ENCODE measurements around the gene TMEM150C.

TMEM150C gene

DNA sequence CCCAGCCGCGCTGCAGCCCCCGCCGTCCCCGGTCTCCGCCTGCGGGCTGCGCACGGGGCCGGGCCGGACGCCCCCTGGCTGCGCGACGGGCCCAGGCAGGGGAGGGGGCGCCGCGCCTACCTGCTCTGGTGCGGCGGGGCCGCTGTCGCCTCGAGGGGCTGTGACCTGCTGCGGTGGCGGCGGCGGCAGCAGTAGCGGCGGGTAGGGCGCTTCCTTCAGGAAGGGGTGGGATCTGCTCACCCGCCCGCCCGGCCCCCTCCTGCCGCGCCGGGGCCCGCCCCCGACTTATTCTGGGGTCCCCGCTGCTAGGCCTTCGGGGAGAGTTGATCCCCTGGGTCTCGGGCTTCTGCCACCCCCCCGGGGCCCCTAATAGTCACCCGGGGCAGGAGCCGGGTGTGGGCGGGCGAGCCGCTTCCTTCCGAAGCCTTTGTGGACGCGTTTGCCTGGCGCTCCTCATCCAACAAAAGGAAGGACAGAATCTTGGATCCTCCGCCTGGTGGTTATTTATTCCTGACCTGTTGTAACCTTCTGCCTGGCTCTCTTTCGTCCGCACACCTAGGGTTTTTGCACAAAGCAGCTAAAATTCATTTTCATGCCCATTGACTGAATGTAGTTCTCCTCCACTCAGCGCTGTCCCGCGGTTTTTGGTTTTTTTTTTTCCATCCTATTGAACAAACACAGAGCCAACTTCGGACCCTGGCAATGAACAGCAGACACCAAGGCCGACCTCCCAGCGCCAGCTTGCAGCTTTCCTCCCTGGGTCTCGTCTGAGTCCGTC is at the start of gene TMEM150C:
Gene TMEM150C, minus strand, starts transcription at position 203 of the 778 bp plus-strand sequence. CDS start 57,331 bp downstream, outside the sequence.
- DNase-seq (ENCODE audit: low spot score): peak; percentile 14

DNA sequence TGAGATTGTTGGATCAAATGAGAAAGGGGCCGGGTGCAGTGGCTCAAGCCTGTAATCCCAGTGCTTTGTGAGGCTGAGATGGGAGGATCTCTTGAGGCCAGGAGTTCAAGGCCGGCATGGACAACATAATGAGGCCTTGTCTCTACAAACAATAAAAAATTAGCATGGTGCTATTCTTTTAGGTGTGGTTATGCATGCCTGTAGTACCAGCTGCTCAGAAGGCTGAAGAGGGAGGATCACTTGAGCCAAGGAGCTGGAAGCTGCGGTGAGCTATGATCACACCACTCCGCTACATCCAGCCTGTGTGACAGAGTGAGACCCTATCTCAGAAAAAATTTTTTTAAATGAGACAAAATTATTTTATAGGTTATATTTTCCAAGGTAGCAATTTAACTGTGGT is 49.7 kb upstream of the TMEM150C start:
- no peak for DNase-seq (ENCODE audit: low spot score)

DNA sequence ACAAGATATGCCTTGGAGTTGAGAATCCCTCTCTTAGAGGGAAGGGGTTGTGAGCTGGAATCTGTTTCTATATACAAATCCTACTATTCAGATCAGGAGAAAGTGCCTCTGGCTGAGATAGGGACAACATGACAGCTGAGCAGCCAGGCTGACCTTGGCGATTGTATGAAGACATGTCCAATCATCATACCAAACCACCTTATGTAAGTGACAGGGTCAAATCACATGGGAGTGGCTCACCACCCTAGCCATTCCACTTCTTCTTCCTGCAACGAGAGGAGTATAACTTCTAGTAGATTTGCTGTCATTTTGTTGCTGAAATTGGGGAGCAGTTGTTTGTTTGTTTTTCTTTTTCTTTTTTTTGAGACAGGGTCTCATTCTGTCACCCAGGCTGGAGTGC is 48.3 kb upstream of the TMEM150C start:
- DNase-seq (ENCODE audit: low spot score): no peak

DNA sequence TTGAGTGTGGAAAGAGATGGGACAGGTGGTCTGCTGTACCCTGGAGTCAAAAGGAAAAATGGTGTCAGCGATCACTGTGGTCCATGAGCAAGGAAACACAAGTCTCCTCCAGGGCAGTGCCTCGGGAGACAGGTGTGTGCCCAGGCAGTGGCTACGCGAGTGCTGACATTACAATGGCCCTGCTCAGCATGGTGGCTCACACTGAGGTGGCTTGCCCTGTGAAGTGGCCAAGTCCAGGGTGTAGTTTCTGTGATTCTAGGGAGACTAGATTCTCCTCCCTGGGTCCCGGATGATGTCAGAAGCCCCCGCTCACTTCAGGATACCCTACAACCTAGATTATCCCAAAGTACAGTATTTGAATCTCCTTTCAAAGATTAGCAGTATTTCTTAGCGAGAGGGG is 44.8 kb upstream of the TMEM150C start:
- no peak for DNase-seq (ENCODE audit: low spot score)

DNA sequence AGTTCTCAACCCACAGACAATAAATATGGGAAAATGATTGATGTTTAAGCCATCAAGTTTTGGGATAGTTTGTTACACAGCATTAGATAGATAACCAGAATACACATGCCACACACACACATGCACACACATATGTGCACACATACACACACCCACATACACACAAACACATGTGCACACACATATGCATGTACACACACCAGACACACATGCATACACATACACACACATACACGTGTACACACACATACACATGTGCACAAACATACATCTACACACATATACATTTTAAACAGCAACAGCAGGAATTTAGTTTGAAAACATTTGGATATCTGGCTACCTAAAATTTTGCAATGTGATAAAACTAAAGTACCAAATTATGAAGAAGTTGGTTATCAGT is 42.7 kb upstream of the TMEM150C start:
- DNase-seq (ENCODE audit: low spot score): no peak

DNA sequence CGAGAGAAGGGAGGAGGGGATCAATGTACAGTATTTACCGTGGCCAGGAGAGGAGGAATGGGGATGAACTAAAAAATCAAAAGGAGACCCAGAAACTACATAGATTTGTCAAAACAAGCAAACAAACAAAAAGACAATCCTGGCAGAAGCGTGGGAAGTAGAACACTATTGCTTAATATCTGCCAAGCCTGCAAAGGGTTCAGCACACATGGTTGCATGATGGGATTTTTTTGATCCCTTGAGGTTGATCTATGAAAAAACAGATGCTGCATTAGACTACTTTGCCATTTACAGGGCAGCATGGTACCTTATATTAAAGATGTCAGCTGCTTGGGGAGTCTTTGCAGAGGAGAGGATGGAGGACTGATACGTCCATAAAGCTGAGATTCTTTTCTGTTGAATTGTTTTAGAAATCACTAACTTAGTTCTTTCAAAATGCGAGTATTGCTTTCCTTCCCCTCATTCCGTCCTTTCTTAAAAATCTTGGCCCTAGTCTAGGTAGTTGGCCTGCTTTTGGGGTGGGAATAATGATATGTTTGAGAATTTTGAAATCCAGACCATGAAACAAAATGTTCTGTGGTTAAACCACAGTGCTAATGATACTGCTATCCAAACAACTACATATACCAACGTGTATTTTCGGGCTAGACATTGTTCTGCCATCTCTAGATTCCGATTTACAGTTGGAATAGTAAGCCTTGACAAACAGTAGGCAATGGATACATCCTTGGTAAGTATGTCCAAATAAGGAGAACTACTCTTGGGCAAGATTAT is 39.6 kb upstream of the TMEM150C start:
- no peak for DNase-seq (ENCODE audit: low spot score)

DNA sequence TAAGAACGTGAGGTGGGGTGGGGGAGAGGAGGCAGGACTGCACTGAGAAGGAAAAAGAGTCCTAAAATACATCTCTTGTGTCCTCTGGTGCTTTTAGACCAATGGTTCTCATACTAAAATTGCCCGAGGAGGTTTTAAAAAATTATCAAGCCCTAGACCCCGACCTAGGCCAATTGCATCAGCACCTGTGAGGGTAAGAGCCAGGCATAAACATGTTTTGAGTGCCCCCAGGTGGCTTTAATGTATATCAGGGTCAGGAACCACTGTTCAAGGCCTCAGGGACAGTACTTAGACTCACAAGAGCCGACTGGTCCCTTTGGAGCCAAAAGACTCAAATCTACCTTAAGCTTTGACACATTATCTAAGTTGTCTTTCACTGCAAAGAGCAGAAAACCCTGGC is 37.5 kb upstream of the TMEM150C start:
- peak; percentile 5 for DNase-seq (ENCODE audit: low spot score)

DNA sequence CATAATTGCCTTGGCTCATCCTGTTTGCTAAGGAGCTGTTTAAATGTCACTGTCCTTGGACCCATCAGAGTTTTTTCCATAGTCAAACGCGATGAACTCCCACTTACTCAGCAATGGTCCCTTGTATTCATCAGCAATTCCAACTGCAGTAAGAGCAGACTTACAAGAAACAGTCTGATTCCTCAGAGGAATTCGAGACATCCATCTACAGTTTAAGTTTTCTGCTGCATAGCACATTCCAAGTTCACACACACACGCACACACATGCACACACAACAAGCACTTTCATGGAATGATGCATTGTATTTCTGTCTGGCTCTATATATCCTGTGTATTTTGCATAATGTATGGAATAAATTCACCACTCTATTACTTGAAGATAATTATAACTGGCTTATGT is 32.7 kb upstream of the TMEM150C start:
- no peak for DNase-seq (ENCODE audit: low spot score)

DNA sequence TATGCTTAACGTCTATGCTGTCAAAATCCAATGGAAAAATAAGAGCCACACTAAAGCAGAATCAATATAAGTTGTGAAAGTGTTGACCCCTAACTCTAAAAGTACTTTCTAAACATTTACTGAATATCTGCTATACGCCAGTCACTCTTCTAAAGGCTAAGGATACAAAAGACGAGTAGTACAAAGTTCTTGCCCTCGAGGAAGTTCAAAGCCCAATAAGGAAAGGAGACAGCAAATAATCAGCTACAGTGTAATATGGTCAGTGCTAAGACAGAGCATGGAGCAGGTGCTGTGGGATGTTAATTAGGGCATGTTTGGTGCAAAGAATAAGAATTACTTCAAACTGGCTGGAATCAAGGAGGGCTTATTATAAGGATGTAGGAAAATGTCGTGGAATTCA is 31.6 kb upstream of the TMEM150C start:
- no peak for DNase-seq (ENCODE audit: low spot score)

DNA sequence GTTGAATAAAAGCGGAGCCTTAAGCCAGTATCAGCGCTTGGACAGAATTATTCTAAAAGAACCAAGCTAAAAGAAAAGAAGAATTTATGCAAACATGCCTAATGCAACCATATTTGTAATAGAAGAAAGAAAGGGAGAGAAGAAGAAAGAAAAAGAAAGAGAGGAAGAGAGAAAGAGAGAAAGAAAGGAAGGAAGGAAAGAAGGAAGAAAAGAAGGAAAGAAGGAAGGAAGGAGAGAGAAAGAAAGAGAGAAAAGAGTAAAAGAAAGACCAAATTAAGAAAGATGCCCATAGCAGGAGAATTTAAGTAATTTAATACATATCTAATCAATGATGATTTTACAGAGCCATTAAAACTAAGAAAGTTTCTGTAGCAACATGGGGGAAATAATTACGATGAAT is 30.9 kb upstream of the TMEM150C start:
- no peak for DNase-seq (ENCODE audit: low spot score)

DNA sequence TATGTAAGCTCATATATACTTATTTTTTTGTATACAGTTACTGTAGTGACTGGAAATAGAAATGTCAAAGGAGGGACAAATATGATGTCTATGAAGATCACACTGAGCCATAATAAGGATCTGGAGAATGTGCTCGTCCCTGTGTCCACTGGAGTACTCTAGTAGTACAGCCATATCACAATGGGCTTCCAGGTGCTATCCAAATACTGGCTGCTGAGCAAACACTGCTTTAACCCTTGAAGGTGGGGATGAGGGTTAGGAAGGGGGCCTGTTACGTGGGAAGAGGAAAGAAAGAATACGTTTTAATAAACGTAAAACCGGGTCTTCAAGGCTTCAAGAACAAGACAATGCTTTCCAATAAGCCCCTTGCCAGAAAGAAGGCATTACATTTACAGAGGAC is 29.8 kb upstream of the TMEM150C start:
- no peak for DNase-seq (ENCODE audit: low spot score)

DNA sequence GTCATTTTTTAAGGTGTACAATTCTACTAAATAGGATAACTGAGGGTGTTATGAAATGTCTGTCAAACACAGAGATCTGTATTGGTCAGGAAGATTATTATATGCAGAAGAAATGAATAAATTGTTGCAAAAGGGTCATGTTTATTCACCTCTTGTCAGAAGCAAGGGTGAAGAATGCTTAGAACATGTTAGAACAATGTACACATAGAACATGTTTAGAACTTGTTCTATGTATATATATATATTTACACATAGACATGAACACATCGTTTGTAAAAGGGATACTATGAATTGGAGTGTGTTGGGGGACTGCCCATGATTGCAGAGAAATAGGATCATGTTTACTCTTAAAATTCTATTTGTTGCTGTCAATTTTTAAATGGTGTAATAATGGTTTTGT is 28.0 kb upstream of the TMEM150C start:
- no peak for DNase-seq (ENCODE audit: low spot score)

DNA sequence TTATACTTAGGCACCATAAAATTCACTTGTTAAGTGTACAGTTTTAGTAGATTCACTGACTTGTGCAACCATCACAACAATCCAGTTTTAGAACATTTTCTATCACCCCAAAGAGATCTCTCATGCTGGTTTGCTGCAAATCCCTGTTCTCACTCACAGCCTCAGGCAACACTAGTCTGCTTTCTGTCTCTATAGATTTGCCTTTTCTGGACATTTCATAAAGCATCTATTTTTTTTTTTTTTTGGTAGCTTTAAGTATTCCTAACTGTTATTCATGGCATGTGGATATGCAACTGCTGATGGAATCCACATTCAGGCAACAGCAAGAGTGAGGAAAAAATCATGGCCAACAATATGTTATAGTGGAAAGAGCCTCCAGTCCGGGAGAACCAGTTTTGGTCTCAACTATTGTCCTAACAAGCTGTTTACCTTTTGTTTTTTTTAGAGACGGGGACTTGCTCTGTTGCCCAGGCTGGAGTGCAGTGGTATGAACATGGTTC is 27.0 kb upstream of the TMEM150C start:
- no peak for DNase-seq (ENCODE audit: low spot score)

DNA sequence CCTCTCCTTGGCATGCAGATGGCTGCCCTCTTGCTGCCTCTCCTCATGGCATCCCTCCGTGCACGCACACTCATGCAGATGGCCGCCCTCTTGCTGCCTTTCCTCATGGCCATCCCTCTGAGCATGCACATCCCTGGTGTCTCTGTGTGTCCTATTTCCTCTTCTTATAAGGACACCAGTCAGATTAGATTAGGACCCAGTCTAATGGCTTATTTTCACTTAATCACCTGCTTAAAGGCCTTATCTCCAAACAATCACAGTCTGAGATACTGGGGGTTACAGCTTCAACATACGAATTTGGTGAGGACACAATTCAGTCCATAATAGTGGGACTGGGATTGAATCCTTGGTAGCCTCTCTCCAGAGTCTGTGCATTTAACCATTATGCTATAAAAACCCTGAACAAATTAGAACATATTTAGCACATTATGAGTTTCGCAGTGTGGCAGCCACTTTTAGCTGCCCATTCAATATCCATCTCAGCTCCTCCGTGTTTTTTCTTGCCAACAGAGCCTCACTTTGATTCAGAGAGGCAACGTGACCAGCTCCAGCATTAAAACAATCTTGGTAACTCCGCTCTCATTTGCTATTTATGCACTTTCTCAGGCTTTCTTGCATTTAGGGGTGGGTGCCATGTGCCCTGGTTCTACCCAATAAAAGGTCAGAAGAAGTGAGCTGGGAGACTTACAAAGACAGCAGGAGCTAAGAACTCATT is 26.2 kb upstream of the TMEM150C start:
- DNase-seq (ENCODE audit: low spot score): no peak

DNA sequence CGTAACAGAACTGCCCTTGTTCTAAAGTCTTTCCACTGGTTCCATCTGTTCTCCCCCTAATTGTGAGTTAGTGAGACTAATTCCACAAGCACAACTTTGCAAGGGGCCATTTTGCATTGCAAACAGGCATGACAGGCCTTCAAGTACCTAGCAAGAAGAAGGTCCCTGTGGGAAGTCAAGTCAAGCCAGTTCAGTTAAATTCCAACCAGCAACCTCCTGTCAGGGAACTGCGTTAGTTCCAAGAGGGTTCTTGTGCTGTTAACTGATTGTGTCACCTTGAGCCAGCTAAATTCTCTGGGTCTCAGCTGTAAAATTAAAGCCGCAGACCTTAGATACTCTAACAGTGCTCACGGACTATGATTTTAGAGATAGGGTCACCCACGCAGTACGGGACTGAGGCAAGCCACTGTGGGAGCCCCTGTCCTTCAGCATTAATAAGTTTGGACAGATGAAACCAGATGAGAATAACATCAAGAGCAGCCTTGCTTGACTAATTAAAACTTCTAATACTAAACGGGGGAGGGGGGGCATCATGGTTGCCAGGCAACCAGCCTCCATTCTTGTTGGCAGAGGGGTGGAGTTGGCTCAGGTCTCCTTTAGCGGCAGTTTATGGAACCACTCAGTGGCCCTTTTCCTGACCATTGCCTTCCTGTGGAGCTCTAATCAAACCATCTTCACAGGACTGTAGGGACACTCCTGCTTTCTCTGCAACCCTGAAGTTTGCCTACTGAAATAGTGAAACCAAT is 24.1 kb upstream of the TMEM150C start:
- no peak for DNase-seq (ENCODE audit: low spot score)

DNA sequence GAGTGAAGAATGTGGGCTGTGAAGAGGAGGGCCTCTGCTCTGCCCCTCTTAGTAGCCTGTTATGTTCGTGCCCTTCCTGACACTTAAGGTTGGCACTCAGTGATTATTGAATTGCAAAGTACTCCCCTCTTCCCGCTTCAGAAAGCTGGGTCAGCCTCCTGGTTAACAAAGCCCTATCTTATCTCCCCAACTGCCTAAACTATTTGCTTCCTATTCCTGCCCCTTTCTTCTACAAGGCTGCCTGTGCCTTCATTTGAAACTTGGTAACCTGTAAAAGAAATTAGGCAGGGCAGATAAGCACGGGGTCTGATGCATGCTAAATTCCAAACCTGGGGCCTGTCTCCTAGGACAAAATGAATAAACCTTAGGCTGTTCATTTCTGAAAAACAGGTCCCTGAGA is 23.1 kb upstream of the TMEM150C start:
- no peak for DNase-seq (ENCODE audit: low spot score)

DNA sequence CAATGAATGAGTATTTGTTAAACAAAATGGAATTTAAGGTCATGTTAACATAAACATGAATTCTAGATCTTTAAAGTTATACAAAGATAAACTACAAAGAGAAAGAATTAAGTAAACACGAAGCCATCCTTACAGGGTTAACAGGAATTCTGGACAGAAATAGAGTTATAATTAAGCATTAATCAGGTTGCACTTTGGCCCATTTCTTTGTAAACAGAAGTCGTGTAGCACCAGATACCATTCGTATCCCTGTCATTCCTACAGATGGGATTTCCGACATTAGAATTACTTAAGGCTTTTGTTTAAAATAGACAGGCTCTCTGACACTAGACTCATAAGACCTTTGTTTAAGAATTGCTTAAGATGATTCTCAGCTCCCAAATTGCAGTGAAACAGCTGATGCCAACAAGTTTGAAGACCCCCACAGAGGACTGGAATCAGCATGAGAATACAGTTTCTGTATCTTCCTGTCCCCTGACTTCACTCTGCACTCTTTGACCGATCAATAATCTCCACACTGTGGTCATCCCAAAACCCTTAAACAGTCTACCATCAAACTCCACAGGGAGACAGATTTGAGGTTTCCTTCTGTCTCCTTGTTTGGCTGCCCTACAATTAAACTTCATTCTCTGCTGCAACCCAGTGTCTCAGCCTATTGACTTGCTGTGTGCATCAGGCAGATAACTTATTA is 22.3 kb upstream of the TMEM150C start:
- no peak for DNase-seq (ENCODE audit: low spot score)

DNA sequence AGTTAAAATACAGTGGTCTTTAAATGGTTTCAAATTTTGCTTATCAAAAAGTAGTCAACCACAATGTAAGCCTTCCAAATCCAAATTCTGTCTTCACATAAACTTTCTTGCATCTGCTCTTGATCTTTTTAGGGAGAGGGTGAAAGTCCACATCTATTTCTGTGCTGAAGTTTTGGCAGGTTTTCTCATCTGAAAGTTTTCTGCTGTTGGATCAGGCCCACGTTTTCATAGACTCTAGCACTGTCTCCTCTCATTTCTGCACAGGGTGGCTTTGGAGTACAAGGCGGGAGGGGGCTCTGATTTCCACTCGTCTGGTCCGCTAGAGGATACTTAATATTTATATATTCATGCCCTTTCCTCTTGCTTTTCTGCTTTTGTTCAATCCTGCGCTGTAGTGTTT is 18.1 kb upstream of the TMEM150C start:
- no peak for DNase-seq (ENCODE audit: low spot score)

DNA sequence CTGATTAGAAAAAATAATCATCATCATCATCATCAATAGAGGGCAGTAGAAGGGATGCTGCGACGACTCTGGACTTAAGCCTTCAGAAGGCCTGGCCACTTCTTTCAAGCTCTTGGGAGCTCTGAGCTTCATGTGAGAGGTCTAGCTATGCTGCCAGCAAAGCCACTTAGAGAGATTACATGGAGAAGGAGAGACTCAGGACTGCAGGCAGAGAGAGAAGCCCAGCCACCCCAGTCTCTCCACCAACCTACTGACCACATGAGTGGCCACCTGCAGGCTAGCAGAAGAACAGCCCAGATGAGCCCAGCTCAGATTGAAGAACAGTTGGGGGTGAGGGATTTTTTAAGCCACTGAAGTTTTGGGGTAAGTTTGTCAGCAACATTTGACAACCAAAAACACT is 17.1 kb upstream of the TMEM150C start:
- DNase-seq (ENCODE audit: low spot score): no peak

DNA sequence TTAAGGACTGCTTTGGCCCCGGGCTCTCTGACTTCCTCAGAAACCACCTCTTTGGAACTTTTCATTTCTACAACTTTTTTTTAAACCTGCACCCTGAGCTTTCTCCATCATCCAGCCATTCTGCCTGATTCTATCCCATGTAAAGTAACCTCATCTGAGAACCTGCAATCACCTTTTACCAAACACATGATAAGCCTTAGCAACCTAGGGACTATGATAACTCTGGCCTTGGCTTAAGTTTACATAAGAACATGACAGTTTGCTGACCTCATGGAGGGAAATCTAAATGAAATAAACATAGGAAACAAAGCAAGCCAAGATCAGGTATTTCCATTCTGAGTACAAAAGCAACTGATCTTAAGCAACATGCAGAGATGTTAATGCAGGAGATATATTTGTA is 15.7 kb upstream of the TMEM150C start:
- DNase-seq (ENCODE audit: low spot score): no peak

DNA sequence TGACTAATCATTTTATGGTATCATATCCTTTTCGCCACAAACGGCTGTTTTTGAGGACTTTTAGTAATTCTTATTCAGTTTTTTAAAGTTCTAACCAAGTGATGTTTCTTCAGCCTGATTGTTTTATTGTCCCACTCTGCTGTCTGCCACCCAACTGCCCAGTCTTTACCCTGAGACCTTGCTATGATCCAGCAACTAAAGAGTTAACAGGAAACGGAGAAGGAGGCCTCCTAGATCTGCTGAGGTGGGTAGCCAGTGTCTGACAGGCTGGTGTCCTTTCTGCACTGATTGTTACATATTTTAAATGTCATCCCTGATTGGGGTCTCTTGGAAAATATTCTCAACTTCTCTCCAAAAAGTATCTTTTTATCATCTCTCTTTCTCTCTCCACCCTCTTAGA is 7.9 kb upstream of the TMEM150C start:
- no peak for DNase-seq (ENCODE audit: low spot score)

Data from cerebellar cortex (tissue), 1 donor.